ENCODE measurements around the gene RPRML.
"Not testable (repeated sequence)": the region's sequence is repeated elsewhere in the genome, so short reads cannot be mapped to it uniquely, and the experiment has no call there.

Gene RPRML

GRCh38 chr17:46975287-46975686 lies 3.8 kb downstream of the RPRML start:
- DNase-seq = peak; percentile 16

- no peak for DNase-seq
These were observed 5.0 kb downstream of the RPRML start for GRCh38 chr17:46974086-46974485.

DNA sequence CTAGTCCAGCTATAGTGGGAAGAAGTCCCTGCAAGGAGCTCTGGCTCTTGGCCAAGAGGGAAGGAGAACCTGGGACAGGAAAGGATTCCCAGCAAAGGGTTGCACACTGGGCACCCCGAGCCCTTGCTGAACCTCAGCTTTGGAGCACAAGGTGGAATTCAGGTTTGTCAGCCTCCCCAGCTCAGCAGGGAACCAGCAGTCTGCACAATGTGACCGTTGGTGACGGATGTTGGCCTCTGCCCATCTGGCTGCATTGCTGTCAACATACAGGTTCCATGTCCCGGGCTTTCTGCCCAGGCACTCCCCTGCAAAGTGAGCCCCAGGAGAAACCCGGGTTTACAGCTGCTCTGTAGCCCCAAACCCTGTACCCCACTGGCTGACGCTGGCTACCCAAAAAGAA lies 6.7 kb downstream of the RPRML start:
- DNase-seq = no peak

DNA sequence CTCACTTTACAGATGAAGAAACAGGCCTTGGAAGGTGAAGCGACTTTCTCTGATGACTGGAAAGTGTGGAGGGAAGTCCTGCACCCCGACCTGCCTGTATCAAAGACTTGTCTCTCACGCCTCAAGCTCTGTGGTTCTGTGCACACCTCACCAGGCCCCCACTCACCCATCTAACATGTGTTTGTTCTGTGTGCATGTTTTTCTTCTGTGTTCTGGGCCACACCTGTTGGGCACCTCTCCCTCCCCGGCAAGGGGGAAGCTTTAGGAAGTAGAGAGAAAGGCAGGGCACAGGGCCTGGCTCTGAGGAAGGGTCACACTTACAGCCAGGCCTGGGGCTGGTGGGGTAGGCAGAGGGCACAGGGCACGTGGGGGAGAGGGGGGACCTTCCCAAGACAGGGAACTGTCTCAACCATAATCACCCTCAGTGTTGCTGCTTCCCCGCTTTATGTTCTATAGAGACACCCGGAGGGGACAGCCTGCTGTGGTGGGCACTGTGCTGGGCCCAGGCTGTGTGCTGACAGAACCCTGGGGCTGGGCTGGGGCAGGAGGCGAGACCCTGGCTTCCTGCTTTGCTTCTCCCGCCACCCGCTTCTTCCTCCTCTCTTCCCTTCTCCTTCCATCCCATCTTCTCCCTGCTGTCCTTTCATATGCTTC lies 7.3 kb downstream of the RPRML start:
- no peak for DNase-seq

GRCh38 chr17:46968896-46969295 lies 10.2 kb downstream of the RPRML start:
- no peak for DNase-seq

GRCh38 chr17:46968224-46968834 lies 10.7 kb downstream of the RPRML start:
- no peak for DNase-seq

GRCh38 chr17:46964315-46965265 lies 14.5 kb downstream of the RPRML start:
- no peak for DNase-seq

GRCh38 chr17:46963571-46963970 lies 15.5 kb downstream of the RPRML start:
- DNase-seq = no peak

- DNase-seq = no peak
These were observed 16.7 kb downstream of the RPRML start for GRCh38 chr17:46962374-46962790.

DNA sequence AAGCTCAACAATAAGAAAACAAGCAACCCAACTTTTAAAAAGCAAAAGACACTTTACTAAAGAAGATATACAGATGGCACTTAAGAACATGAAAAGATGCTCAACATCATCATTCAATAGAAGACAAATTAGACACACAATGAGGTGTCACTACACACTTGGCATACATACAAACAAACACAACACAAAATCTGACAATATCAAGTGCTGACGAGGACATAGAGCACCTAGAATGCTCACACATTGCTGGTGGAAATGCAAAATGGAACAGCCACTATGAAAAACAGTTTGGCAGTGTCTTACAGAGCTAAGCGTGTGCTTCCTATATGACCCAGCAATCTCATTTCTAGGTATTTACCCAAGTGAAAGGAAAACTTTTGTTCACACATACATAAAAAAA lies 18.9 kb downstream of the RPRML start:
- no peak for DNase-seq

DNA sequence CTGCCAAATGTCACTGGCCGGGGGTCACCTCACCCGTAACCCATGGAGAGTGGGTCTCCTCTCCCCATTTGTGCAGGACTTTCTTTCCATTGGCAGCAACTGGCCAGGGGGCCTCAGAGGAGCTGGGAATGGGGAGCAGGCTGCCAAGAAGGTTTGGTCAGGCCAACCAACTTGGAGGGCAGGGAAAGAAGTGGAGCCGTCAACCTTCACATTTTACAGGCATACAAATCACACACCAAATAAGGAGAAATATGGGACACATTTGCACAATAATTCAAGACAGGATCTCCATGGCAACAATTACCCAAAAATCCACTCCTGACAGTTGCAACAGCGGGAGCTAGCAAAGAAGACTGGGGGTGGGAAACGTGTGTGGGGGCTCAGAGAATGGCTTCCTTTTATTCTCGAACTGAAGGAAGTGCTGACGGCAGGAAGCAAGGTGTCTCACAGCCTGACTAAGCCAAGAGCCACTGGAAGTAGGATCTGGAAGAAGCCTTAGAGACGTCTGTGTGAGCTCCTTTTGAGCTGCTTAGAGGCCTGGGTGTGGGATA lies 20.9 kb downstream of the RPRML start:
- no peak for DNase-seq

GRCh38 chr17:46953191-46953590 lies 25.9 kb downstream of the RPRML start:
- DNase-seq = not testable (repeated sequence)

GRCh38 chr17:46952115-46952514 lies 26.9 kb downstream of the RPRML start:
- DNase-seq = no peak

- no peak for DNase-seq
These were observed 27.3 kb downstream of the RPRML start for GRCh38 chr17:46951706-46952105.

DNA sequence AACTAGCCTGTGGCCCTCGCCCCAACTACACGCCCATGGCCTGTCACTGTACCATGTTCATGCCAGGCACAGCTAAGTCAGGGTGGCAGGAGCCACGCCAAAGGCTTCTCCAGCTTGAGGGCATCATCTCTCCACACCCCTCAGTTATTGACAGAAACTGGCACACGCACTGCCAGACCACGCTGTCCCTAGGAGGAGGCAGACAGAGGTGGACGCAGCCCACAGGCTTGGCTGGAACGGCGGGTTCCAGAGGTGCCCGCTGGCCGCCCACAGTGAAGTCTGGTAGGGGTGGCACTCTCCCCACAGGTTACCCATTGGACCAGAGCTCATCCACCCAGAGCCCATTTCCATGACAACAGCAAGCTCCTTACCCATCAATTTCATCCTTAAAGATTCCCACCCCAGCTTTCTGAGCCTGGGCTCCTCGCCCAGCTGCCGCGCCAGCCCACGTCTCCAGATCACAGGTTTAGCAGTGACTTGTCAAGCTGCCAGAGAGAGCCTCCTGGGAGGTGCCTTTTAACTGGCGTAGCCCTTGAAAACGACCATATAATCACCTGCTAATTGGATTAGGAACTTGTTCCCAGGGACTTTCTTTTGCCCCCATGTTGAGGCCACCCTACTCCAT lies 27.9 kb downstream of the RPRML start:
- DNase-seq = no peak

DNA sequence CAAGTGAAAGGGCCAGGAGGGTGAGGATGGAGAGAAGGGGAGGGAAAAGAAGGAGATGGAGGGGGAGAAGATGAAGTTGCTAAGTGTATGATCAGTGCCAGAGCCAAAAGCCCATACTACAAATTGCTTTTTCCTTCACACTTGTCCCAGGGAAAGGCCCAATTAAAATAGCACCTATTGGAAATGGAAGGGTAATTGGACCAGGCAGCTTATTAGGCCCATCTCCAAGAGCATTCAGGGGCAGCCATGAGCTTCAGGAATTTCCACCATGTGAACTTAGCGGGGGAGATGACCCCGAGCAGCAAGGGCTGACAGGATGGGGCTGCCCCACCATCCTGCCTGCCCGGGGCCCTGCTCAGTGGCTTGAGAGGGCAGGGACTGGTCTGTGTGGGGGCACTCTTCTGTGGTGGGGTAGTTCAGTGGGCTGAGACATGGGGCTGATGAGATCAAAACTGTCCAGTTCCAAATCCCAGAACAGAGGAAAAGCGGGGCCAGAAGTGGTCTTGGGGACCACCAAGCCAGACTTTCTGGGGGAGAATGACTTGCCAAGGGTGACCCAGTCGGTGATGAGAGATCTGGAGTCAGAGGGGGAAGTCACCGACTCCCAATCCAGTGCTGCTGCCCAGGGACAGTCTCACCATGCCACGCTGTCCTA lies 28.6 kb downstream of the RPRML start:
- no peak for DNase-seq

DNA sequence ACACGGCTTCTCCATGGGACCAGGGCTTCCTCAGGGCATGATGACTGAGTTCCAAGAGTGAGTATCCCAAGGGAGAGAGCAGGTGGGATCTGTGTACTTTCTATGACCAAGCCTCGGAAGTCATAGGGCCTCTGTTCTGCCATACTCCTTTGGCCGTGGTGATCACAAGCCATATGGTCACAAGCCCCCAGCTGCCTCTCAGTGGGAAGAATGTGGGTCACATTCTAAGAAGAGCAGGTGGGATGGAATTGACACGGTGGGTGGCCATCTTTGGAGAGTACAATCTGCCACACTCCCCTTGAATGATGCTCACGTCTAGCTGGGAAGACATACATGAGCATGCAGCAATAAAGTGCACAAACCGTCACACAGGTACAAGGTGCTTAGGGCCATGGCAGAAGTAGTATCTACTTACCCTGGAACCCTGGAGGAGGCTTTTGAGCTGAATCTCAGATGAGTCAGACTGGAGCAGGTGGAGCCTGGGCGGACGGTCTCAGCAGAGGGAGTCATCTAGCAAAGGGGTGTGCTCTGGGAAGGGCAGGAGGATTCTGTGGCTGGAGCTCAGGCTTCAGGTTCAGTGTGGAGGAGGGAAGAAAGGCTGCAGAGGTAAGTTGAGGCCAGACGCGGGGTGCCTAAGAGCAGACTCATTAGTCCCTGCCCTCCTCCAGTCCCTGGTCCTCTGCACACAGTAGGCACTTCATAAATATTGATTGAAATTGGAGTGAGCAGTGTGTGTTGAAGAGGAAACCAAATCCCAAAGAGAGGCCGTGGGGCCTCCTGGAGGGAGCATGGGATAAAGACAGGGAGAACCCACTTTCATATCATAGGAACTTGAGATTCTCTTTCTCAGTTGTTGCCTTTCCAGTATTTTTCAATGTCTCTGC lies 29.5 kb downstream of the RPRML start:
- DNase-seq = no peak

DNA sequence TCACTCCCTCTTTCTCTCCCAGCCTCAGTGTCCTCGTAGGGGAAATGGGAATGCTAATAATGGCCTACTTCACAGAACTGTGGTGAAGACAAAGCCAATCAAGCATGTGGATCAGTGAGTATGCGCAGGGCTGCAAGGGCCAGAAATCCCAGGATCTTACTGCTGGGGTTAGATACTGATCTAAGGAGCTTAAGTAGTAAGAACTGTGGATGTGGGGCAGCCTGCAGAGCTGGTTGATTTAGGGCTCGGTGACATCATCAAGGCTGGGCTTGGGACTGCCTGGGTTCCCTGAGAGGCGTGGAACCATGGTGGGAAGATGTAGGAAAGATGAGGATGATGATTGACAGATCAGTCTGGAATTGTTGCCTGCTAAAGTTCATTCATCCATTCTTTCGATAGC lies 30.5 kb downstream of the RPRML start:
- no peak for DNase-seq

- no peak for DNase-seq
These were observed 31.8 kb downstream of the RPRML start for GRCh38 chr17:46947216-46947615.

DNA sequence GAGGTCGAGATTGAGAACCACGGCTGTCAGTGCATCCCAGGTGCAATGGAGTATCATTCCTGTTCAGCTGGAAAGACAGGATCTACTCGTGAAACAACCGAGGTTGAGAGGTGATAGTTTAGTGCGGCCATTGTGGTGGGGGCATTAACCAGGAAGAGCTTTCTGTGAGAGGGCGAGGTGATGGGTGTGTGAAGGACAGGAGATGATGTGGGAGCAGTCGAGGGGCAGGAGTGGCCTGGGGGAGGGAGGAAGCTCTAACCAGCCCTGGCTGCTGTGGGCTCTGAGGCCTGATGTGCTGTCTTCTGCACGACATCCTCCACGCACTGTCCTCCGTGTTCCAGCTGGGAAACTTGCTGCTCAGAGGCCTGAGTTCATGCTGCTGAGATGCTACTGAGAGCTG lies 34.1 kb downstream of the RPRML start:
- no peak for DNase-seq
